Hepatocyte (in vitro differentiated cells): ENCODE results near the gene LEAP2. TPM values are rescaled to one million over a fixed set of nuclear protein-coding genes. Genes with fewer than 3 reads are reported as not detected.

Experiments used
- DNase-seq: peaks from one replicate; pipeline ENCODE4 v3.0.0-alpha.2; 2016; ENCODE audit warnings: low spot score
- H2AFZ ChIP-seq: fragments of 200-600 bp; sonication (generic); 2 replicates; pipeline ENCODE4 v1.6.0; 2016; ENCODE audit warnings: antibody characterized with exemption, mild to moderate bottlenecking
- H3K27ac ChIP-seq: fragments of 200-600 bp; sonication (generic); 2 replicates; pipeline ENCODE4 v1.5.1; 2016; ENCODE audit warnings: mild to moderate bottlenecking
- H3K27me3 ChIP-seq: fragments of 200-600 bp; sonication (generic); 2 replicates; pipeline ENCODE4 v1.6.1; 2016
- H3K36me3 ChIP-seq: fragments of 200-600 bp; sonication (generic); replicated peaks from 2 replicates; pipeline ENCODE4 v1.5.1; 2016; ENCODE audit warnings: low read depth; ENCODE audit not compliant: insufficient read depth
- H3K4me1 ChIP-seq: fragments of 200-600 bp; sonication (generic); 2 replicates; pipeline ENCODE4 v1.5.1; 2016; ENCODE audit warnings: mild to moderate bottlenecking, moderate library complexity; ENCODE audit not compliant: insufficient read depth
- H3K4me2 ChIP-seq: fragments of 200-600 bp; sonication (generic); 2 replicates; pipeline ENCODE4 v1.6.0; 2016
- H3K4me3 ChIP-seq: fragments of 200-600 bp; sonication (generic); 2 replicates; pipeline ENCODE4 v1.5.1; 2016; ENCODE audit warnings: mild to moderate bottlenecking
- H3K79me2 ChIP-seq: fragments of 200-600 bp; sonication (generic); 2 replicates; pipeline ENCODE4 v1.6.0; 2017; ENCODE audit warnings: mild to moderate bottlenecking
- H3K9me2 ChIP-seq: fragments of 200-600 bp; sonication (generic); replicated peaks from 2 replicates; pipeline ENCODE4 v1.6.0; 2017; ENCODE audit warnings: mild to moderate bottlenecking; ENCODE audit not compliant: insufficient read depth
- H3K9me3 ChIP-seq: fragments of 200-600 bp; sonication (generic); 2 replicates; pipeline ENCODE4 v1.5.1; 2016; ENCODE audit warnings: low read depth, mild to moderate bottlenecking
- H4K20me1 ChIP-seq: fragments of 200-600 bp; sonication (generic); 2 replicates; pipeline ENCODE4 v1.6.0; 2016; ENCODE audit warnings: mild to moderate bottlenecking; ENCODE audit not compliant: insufficient read depth, poor library complexity, severe bottlenecking
- EZH2 ChIP-seq: fragments of 200-600 bp; sonication (generic); IDR thresholded peaks from 2 replicates; pipeline ENCODE4 v1.6.1; 2016; ENCODE audit warnings: antibody characterized with exemption, mild to moderate bottlenecking, borderline replicate concordance
- EZH2phosphoT487 ChIP-seq: fragments of 200-600 bp; sonication (generic); IDR thresholded peaks from one replicate; pipeline ENCODE4 v1.6.1; 2018; ENCODE audit warnings: antibody characterized with exemption, mild to moderate bottlenecking, low read depth, moderate library complexity; ENCODE audit not compliant: unreplicated experiment, severe bottlenecking
- WGBS: methylation state at CpG from one replicate; pipeline ENCODE4 v1.1.6; 2016; ENCODE audit warnings: low lambda C conversion rate; ENCODE audit errors: missing lambda C conversion rate; 5-methylcytosine and 5-hydroxymethylcytosine counted together
- polyA plus RNA-seq: library from polyadenylated mRNA; unstranded; fragments of >200 nt; fragmentation: Nextera tagmentation; extraction: Ambion mirVana; gene quantifications from 2 replicates; pipeline ENCODE4 v1.2.1, GENCODE V29; 2016
- total RNA-seq: library from RNA; depleted of rRNA; stranded (reverse); fragments of >200 nt; gene quantifications from 2 replicates; pipeline ENCODE4 v1.2.3, GENCODE V29; 2014
- TF ChIP-seq, protein P1 (sequence below): fragments of 200-600 bp; sonication (generic); IDR thresholded peaks from 2 replicates; pipeline ENCODE4 v1.5.1; 2016; ENCODE audit warnings: antibody characterized with exemption, mild to moderate bottlenecking; ENCODE audit not compliant: poor library complexity

Gene LEAP2
- total and polyA plus RNA-seq, 2 experiments from 2014 or later, result 22.6 to 36.3 TPM

DNA sequence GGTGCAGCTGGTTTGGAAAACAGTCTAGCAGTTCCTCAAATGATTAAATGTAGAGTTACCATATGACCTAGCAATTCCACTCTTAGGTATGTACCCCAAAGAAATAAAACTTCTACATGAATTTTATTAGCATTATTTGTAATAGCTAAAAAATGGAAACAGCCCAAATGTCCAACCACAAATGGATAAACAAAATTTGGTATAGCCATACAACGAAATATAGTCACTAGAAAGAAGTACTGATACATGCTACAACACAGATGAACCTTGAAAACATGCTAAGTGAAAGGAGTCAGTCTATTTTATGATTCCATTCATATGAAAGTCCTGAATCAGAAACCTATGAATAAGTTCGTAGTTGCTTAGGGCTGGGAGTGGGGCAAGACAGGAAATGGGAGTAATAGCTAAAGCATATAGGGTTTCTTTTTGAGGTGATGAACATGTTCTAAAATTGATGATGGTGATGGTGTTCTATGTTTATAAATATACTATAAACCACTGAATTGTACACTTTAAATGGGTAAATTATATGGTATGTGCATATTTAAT is 13.5 kb upstream of the LEAP2 start:
- Histone ChIP-seq H3K27ac (no peak overlapping the region), H3K4me1 (no peaks in the 10 kb centered on the region), H4K20me1 (no peaks in the 10 kb centered on the region), H3K79me2 (no peaks in the 10 kb centered on the region), H3K9me2 (no peaks in the 10 kb centered on the region), H3K4me2 (no peak overlapping the region), H3K4me3 (no peak overlapping the region), H3K27me3 (no peaks in the 10 kb centered on the region), H3K36me3 (no peaks in the 10 kb centered on the region), H2AFZ (no peak overlapping the region), H3K9me3 (no peaks in the 10 kb centered on the region)
- DNase-seq, result no peak
- WGBS, result 91% methylated on average over 2 of the region's 2 CpGs
- TF ChIP-seq, protein P1, sequence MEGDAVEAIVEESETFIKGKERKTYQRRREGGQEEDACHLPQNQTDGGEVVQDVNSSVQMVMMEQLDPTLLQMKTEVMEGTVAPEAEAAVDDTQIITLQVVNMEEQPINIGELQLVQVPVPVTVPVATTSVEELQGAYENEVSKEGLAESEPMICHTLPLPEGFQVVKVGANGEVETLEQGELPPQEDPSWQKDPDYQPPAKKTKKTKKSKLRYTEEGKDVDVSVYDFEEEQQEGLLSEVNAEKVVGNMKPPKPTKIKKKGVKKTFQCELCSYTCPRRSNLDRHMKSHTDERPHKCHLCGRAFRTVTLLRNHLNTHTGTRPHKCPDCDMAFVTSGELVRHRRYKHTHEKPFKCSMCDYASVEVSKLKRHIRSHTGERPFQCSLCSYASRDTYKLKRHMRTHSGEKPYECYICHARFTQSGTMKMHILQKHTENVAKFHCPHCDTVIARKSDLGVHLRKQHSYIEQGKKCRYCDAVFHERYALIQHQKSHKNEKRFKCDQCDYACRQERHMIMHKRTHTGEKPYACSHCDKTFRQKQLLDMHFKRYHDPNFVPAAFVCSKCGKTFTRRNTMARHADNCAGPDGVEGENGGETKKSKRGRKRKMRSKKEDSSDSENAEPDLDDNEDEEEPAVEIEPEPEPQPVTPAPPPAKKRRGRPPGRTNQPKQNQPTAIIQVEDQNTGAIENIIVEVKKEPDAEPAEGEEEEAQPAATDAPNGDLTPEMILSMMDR, result no peak
- TF ChIP-seq EZH2phosphoT487 (no peak), EZH2 (no peak)

DNA sequence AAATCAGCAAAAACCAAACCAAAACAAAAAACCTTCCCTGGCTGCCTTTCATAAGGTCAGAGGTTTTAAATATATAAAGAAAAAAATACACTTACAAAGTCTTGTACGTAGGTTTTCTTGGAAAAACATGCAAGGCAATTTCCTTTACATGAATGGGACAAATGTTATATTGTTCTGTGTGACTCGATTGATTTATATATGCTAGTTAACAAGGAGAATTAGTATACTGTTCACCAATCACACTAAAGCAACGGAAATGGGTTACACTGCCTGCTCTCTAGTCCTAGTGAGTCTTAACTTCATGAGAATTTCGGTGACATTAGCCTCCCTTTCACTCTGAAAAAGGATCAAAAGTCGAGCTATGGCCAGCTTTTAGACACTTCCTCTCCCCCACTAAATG is 12.7 kb upstream of the LEAP2 start:
- Histone ChIP-seq H4K20me1 (no peaks in the 10 kb centered on the region), H3K27ac (no peak overlapping the region), H3K4me3 (no peak overlapping the region), H3K36me3 (no peaks in the 10 kb centered on the region), H3K4me1 (peaks cover 3% of the 10 kb centered on the region), H3K27me3 (no peaks in the 10 kb centered on the region), H3K9me3 (no peaks in the 10 kb centered on the region), H3K79me2 (no peaks in the 10 kb centered on the region), H3K9me2 (no peaks in the 10 kb centered on the region), H3K4me2 (no peak overlapping the region), H2AFZ (no peak overlapping the region)
- TF ChIP-seq, protein P1, result no peak
- TF ChIP-seq EZH2phosphoT487, result no peak
- DNase-seq, result no peak
- 78% methylated on average over 5 of the region's 5 CpGs for WGBS

DNA sequence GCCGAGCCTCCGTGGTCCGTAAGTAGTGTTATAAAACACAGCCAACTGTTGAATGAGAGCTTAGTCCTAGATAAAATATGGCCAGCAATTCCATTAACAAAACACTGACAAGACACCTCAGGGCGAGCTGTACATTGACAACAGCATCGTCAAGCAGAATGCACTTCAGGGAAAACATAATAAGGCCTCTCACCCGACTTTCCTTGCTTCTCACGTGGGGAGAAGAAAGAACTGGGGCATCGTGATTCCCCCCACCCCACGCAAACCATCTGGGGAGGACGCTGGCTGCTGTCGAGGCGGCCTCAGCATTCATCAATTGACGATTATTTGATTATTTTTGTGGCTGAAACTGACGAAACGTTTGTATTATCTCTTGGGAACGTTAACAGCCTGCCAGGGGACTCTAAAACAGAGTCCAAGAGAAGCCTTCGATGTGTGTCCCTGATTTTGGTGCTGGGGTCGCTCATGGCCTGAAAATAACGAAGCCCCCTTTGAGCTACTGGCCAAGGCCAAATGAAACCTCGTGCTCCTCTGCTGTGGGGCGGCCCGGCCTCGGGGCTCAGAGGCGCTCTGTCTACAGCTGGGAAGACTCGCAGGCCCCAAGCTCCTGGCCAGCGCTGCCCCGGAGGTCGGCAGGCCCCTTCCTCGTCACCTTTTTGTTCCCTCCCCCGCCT is 7.7 kb upstream of the LEAP2 start:
- Histone ChIP-seq H3K4me1 (peaks cover 15% of the 10 kb centered on the region), H3K27ac (peak overlapping the region; percentile 93), H4K20me1 (peaks cover 8% of the 10 kb centered on the region), H3K4me3 (peak overlapping the region; percentile 10), H2AFZ (peak overlapping the region; percentile 46), H3K9me2 (no peaks in the 10 kb centered on the region), H3K4me2 (peak overlapping the region; percentile 74), H3K36me3 (no peaks in the 10 kb centered on the region), H3K79me2 (peaks cover 21% of the 10 kb centered on the region), H3K27me3 (no peaks in the 10 kb centered on the region), H3K9me3 (no peaks in the 10 kb centered on the region)
- WGBS, result 45% methylated on average over 29 of the region's 30 CpGs
- no peak for DNase-seq
- TF ChIP-seq EZH2, result no peak
- no peak for TF ChIP-seq EZH2phosphoT487
- TF ChIP-seq, protein P1, result no peak
